GM10248 (cell line): ENCODE data around the gene ZNF273.
"Not testable (repeated sequence)": the region's sequence is repeated elsewhere in the genome, so short reads cannot be mapped to it uniquely, and the experiment has no call there.

Source experiments
- CTCF ChIA-PET: fragments of 300-600 bp; sonication (Branson Sonifier 250); formaldehyde crosslinking; extraction: SDS; loops from one replicate; lab custom pipeline; 2021; ENCODE audit warnings: antibody characterized with exemption; lab: Yijun Ruan, JAX
- POLR2A ChIA-PET: fragments of 350-650 bp; sonication (Branson Sonifier 250); formaldehyde crosslinking; extraction: SDS; loops from one replicate; lab custom pipeline; 2020; ENCODE audit warnings: antibody characterized with exemption; lab: Yijun Ruan, JAX
- DNase-seq: peaks from one replicate; pipeline ENCODE4 v3.0.0; 2012; ENCODE audit errors: extremely low spot score
- CTCF ChIP-seq: IDR thresholded peaks from 2 replicates; pipeline ENCODE4 v1.5.1; 2012; ENCODE audit warnings: mild to moderate bottlenecking, low read depth; ENCODE audit errors: extremely low read depth, missing control alignments, control extremely low read depth

Gene ZNF273

DNA sequence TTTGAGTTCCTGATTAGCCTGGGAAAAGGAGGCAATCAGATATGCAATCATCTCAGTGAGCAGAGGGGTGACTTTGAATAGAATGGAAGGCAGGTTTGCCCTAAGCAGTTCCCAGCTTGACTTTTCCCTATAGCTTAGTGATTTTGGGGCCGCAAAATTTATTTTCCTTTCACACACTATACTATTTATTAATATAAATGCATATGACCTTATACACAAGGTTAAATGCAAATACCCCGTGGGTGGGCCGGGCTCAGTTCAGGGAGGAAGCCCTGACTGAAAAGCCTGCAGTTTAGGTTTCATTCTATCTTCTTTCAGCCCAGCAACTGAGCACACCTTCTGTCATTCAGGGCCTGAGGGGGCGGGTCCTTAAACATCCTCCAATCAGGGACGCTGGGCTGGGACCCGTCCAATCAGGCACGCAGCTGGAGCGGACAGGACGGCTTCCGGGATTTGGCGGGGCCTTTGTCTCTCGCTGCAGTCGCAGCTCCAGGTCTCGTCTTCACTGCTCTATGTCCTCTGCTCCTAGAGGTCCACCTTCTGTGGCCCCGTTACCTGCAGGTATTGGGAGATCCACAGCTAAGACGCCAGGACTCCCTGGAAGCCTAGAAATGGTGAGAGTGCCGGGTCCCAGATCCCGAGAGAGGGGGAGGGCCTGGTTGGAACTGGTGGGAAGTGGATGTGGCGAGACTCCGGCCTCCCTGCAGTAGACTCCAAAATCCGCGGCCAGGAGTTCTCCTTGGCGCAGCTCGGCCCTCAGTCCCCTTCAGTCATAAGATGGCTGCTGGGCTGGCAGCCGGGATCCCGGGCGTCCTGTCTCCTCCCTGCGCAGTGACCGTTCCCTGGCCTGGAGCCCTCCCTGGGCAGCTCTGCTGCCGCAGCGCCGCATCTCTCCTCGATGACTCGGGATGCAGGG is at the start of gene ZNF273:
Gene ZNF273 (plus strand): TSS at position 468 of the 916 bp plus-strand sequence. CDS start 45 bp downstream, at position 513.
- POLR2A ChIA-PET = no interaction called here
- CTCF ChIA-PET = interaction anchor here (0.9 to 1.1 kb wide), 3 partner anchors 11 to 49 kb away, joined by 3 read pairs; no protein-coding TSS in a partner anchor
- DNase-seq = peak; percentile 89
- no peak for TF ChIP-seq CTCF

GRCh38 chr7:64853679-64854078 is 49.4 kb upstream of the ZNF273 start:
- DNase-seq = no peak
- ChIA-PET POLR2A (no interaction called here), CTCF (no interaction called here)
- TF ChIP-seq CTCF = no peak

DNA sequence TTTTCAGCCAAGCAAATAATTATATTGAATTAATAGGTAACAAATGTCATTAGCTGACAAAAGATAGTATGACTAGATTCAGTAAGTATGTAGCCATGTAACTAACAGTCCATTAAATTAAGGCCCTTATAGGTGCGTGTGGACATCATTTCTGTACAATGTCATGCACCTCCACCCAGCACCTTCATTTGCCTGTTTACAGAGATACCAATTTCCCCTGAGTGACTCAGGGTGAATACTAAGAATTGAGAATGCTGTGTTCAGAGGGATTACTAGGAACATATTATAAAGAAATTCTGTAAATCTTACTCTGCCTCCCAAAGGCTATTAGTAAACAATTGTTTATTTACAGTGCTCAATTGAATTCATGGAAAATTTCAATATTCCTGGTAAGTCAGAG is 48.1 kb upstream of the ZNF273 start:
- POLR2A ChIA-PET = no interaction called here
- CTCF ChIA-PET = no interaction called here
- DNase-seq = no peak
- TF ChIP-seq CTCF = no peak

GRCh38 chr7:64863021-64863420 is 40.1 kb upstream of the ZNF273 start:
- TF ChIP-seq CTCF = no peak
- POLR2A ChIA-PET = no interaction called here
- no peak for DNase-seq
- CTCF ChIA-PET = no interaction called here

DNA sequence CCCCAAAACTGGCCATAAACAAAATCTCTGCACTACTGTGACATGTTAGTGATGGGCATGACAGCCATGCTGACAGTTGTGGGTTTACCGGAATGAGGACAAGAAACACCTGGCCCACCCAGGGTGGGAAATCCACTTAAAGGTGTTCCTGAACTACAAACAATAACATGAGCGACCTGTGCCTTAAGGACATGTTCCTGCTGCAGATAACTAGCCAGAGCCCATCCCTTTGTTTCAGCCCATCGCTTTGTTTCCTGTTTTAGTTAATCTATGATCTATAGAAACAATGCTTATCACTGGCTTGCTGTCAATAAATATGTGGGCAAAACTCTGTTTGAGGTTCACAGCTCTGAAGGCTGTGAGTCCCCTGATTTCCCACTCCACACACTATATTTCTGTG is 39.5 kb upstream of the ZNF273 start:
- POLR2A ChIA-PET, DNase-seq, CTCF ChIA-PET: not testable (repeated sequence)

- ChIA-PET CTCF (no interaction called here), POLR2A (no interaction called here)
- DNase-seq = no peak
- TF ChIP-seq CTCF = no peak
Observed at GRCh38 chr7:64863969-64864368, 39.1 kb upstream of the ZNF273 start.

DNA sequence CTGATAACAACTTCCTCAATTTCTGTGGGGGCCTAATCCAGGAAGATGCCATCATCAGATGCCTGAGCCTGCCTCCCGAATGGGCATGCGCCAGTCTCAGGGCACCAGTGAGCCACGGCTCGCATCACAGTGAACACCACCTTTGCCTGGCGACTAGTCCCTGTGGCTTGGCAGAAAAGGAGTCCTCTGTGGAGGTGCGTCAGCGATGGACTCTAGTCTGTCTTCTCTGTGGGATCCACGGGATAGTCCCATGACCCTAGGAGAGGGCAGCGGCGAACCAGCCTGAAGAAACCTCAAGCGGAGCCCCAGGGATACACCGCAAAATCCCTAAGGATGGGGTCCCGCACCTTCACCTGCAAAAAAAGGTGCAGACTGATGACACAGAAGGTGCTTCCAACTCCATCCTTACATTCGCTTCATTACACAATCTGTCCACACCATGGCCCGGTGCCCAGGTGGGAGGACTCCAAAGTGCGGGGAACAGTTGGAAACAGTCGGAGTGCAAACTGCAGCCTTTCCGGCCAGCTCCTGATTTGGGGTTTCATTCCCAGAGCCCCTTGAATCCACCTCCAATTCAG is 35.1 kb upstream of the ZNF273 start:
- no peak for TF ChIP-seq CTCF
- POLR2A ChIA-PET = no interaction called here
- DNase-seq = no peak
- CTCF ChIA-PET = no interaction called here
